GM12875 (cell line): ENCODE data around the gene PLEKHG4B.

Experiments used
- H3K4me3 ChIP-seq: one replicate; pipeline ENCODE4 v1.5.1; 2011; ENCODE audit warnings: low read depth, low read length, control low read depth
- CTCF ChIP-seq: IDR thresholded peaks from 2 replicates; pipeline ENCODE4 v1.5.1; 2011; ENCODE audit warnings: low read depth, mild to moderate bottlenecking, control low read depth, inconsistent platforms, low read length, moderate library complexity, borderline replicate concordance; ENCODE audit not compliant: insufficient read depth

The PLEKHG4B gene

GRCh38 chr5:141211-141610 is 49.2 kb downstream of the PLEKHG4B start:
- H3K4me3 ChIP-seq, result no peak overlapping the region
- TF ChIP-seq CTCF, result no peak

GRCh38 chr5:141761-142160 is 49.8 kb downstream of the PLEKHG4B start:
- TF ChIP-seq CTCF, result no peak
- H3K4me3 ChIP-seq, result no peak overlapping the region

DNA sequence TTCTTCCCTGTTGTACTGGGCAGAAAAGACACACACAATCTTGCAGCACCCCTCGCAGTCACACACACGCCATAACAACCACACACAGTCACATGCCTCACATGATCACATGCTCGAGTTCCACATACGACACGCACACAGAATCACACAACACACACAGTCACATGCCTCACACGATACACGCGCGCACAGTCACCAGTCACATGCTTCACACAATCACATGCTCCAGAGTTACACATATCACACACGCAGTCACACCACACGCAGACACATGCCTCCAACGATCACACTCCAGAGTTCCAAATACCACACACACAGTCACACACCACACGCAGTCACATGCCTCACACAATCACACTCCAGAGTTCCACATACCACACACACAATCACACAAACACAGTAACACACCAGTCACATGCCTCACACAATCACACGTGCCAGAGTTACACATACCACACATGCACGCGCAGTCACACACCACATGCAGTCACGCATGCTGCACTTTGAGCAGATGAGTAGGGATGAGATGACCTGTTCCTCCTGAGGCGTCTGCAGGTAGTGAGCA is 50.4 kb downstream of the PLEKHG4B start:
- no peak for TF ChIP-seq CTCF

GRCh38 chr5:143041-143440 is 51.1 kb downstream of the PLEKHG4B start:
- no peak for TF ChIP-seq CTCF
- no peak overlapping the region for H3K4me3 ChIP-seq

More for the DNA sequence above, 50.4 kb downstream of the PLEKHG4B start:
- H3K4me3 ChIP-seq, result no peak overlapping the region

DNA sequence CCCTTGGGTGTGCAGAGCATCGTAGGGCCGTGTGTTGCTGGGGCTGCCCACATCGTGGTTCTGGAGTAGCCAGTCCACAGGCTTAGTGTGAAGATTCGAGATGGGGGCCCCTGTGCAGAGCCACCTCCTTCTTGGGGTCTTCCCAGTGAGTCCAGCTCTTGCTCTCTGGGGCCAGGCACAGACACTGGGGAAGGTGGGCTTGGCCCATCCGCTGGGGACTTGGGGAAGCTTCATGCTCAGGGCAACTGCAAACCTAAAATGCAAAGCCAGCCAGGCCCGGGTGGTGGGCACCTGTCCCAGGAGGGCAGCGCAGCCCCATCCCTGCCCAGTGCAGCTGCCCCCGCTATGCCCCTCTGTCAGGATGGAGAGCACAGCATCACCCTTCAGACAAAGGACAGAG is 53.0 kb downstream of the PLEKHG4B start:
- no peak overlapping the region for H3K4me3 ChIP-seq
- TF ChIP-seq CTCF, result no peak

DNA sequence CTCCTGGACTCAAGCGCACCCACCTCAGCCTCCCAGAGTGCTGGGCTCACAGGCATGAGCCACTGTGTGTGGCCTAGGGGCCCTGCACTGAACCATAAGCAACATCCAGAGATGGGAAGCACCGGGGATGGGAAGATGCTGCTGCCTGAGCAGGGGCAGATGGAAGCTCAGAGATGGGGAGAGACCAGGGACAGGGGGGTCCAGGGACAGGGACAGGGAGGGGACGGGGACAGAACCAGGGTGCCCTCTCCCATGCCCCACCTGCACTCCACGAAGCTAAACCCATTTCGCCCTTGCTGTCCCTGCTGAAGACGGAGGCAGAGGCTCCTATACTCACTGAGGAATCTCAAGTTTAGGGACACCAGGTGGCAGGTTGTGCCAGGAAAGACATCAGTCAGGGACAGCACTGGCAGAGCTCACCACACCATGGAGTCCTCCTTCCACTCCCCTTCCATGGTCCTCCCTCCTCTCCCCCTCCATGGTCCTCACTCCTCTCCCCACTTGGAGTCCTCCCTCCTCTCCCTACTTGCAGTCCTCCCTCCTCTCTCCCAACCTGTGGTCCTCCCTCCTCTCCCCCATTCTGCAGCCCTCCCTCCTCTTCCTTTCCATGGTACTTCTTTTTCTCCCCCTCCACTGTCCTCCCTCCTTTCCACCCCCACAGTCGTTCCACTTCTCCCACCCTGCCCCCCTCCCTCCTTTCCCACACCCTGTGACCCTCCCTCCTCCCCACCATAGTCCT is 53.8 kb downstream of the PLEKHG4B start:
- H3K4me3 ChIP-seq, result no peak overlapping the region
- no peak for TF ChIP-seq CTCF

- no peak for TF ChIP-seq CTCF
- H3K4me3 ChIP-seq, result no peak overlapping the region
Observed at GRCh38 chr5:147751-148150, 55.8 kb downstream of the PLEKHG4B start.
